NCI-H2081 treated with DMSO at 0.1 percent for 48 hours (cell line): ENCODE data around the gene HMG20B.

ENCODE experiments used
- DNase-seq: peaks from one replicate; lab custom pipeline; 2025; lab: John Stamatoyannopoulos, UW

The HMG20B gene

GRCh38 chr19:3607303-3608078, 34.7 kb downstream of the HMG20B start:
- DNase-seq: no peak

GRCh38 chr19:3608079-3608641, 35.4 kb downstream of the HMG20B start:
- no peak for DNase-seq

- no peak for DNase-seq
Observed at GRCh38 chr19:3608750-3609322, 36.1 kb downstream of the HMG20B start.

GRCh38 chr19:3609779-3610719, 37.3 kb downstream of the HMG20B start:
- no peak for DNase-seq

DNA sequence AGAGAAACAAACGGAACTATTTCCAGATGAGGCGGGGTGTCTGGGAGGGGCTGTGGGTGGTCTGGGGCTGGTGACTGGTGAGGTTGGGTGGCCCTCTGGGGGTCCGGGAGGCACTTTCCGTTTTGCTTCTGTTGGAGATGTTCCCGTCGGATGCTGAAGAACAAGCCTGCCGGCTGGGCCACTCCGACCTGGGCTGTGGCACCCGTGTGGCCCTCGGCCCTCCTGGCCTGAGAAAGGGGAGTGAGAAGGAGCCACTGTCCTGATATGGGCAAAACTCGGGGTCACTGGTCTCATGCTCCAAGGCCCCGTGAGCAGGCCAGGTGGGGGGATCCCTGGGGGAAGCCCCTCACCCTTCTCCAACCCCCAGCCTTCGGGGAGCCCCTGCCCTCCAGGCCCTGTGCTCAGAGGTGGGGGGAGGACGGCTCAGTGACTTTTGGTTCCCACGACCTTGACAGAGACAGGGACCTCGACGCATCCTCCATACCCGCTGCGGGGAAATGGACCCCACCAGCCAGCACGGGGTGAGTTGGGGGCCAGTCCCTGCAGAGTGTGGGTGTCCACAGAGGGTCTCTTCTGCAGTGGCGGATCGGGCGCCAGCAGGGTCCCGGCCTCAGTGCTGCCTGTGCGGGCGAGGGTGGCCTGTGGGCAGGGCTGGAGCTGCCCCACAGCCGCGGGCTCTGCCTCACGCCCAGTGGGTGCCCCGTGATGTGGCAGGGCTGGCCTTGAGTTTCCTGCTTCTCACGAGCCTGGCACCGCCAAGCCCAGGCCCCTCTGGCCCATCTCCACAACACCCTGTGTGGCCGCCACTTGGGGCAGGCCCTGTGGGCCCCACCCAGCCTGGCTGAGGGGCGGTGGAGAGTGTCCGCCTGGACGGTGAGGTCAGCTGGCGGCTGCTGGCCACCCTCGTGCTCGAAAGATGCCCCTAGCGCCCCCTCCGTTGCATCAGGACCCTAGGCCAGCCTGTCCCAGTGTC, 38.3 kb downstream of the HMG20B start:
- DNase-seq: no peak

GRCh38 chr19:3611841-3612240, 39.1 kb downstream of the HMG20B start:
- DNase-seq: no peak

GRCh38 chr19:3612330-3612729, 39.6 kb downstream of the HMG20B start:
- DNase-seq: no peak

GRCh38 chr19:3612901-3613741, 40.4 kb downstream of the HMG20B start:
- DNase-seq: no peak

DNA sequence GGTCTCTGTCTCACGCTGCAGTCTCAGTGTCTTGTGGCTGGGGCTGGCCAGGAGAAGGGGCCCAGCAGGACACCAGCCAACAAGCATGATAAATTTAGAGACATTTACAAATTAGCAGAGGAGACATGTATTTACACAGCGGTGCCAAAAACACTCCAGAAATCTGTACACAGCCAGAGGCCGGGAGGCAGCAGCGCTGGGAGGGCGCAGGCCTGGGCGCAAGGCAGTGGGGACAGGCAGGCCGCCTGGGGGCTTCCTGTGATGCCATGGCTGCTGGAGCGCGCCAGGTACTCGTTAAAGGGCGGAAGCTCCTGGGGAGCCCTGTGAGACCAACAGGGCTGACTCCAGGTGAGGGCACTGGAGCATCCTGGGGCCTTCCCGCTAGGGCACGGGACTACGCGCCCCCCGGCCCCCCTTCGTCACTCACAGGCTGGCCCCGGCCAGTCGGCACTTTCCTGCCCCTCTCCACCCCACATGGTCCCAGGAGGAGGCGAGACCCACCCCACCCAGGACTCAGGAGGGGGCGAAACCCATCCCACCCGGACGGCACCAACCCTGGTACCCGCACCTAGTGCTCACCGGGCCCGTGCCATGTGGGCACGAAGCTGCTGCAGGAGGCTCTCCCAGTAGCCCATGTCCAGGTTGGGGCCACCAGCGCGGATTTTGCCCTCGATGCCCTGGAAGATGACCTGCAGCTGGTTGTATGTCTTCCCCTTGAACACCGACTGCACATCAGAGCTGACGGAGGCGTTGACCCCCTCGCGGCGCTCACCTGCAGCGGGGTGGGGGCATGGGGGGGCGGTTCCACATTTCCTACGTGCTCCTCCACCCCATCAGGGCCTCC, 41.3 kb downstream of the HMG20B start:
- peak; percentile 21 for DNase-seq

GRCh38 chr19:3614858-3615505, 42.2 kb downstream of the HMG20B start:
- no peak for DNase-seq

DNA sequence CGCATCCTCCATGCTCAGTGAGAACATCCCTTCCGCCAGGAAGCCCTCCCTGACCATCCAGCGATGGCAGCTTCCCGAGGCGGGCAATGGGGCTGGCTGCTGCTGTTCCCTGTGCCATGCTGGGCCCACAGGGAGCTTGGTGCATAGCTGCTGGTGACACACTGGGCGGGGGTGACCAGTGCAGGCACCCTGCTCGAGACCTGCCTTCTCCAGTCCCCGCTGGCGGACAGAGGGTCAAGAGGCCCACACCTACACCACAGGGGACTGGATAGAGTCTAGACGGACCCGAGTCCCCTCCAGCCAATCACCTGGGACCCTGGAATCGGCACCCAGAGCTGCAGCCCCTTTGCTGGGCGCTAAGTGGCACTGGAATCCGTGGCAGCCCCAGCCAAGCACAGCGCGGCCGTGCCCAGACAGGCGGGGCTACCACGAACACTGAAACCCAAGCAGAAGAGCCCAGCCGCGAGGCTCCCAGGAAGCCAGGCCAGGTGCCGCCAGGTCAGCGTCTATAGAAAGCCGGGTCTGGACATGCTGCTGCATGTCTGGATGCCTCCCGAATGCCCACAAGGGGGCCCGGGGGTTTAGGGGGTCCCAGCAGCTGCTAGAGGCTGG, 42.9 kb downstream of the HMG20B start:
- no peak for DNase-seq

- no peak for DNase-seq
Observed at GRCh38 chr19:3617463-3617862, 44.7 kb downstream of the HMG20B start.

DNA sequence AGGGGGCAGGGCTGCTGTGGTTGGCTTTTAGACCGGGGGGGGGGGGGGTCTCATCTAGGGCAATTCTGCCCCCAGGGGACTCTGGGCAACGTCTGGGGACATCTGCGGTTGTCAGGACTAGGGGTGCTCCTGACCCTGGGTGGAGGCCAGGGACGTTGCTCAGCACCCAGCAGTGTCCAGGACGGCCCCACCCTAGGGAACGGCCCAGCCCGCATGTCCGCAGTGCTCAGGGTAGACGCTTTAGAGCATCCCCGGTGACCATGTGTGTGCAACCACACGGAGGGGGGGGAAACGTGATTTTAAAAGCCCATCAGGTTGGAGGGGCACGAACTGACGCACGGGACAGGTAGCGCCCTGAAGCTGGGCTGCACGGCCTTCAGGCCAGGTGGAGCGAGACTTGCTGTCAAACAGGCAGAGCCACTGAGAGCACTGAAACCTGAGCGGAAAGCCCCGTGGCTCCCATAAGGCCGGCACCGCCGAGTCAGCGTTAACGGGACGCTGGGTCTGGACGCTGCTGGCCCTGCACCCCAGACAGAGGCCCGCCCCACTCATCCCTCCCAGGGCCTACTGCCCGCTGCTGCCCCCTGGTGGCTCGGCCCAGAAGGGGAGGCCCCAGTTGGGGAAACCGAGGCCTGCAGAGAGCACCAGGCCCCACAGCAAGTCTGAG, 45.5 kb downstream of the HMG20B start:
- DNase-seq: no peak

GRCh38 chr19:3618811-3619630, 46.3 kb downstream of the HMG20B start:
- no peak for DNase-seq

GRCh38 chr19:3619631-3620012, 46.9 kb downstream of the HMG20B start:
- DNase-seq: no peak

GRCh38 chr19:3620145-3620816, 47.5 kb downstream of the HMG20B start:
- no peak for DNase-seq
